GM23338 (cell line): ENCODE data around the gene KCNK4. TPM values are rescaled to one million over a fixed set of nuclear protein-coding genes. Genes with fewer than 3 reads are reported as not detected.

ENCODE experiments used
- ATAC-seq: fragments of 200-7000 bp; cut with Tn5 transposase; 3 replicates; pipeline ENCODE4 v1.9.1; 2020
- DNase-seq: peaks from one replicate; pipeline ENCODE4 v3.0.0-alpha.2; 2015; ENCODE audit warnings: low spot score
- H2AFZ ChIP-seq: fragments of 200-600 bp; sonication (generic); 2 replicates; pipeline ENCODE4 v1.8.0; 2016; ENCODE audit warnings: antibody characterized with exemption, mild to moderate bottlenecking, moderate library complexity
- H3F3A ChIP-seq: fragments of 200-600 bp; sonication (generic); replicated peaks from 2 replicates; pipeline ENCODE4 v1.8.0; 2017; ENCODE audit warnings: antibody characterized with exemption, mixed run types, low read depth
- H3K27ac ChIP-seq: fragments of 200-600 bp; sonication (generic); 2 replicates; pipeline ENCODE4 v1.6.1; 2016; ENCODE audit warnings: low read depth
- H3K27me3 ChIP-seq: fragments of 200-600 bp; sonication (generic); 2 replicates; pipeline ENCODE4 v1.8.0; 2016; ENCODE audit warnings: mild to moderate bottlenecking, mixed run types, moderate library complexity; ENCODE audit not compliant: insufficient read depth
- H3K36me3 ChIP-seq: fragments of 200-600 bp; sonication (generic); 2 replicates; pipeline ENCODE4 v1.8.0; 2016; ENCODE audit warnings: mild to moderate bottlenecking; ENCODE audit not compliant: insufficient read depth
- H3K4me1 ChIP-seq: fragments of 200-600 bp; sonication (generic); 2 replicates; pipeline ENCODE4 v1.8.0; 2016; ENCODE audit warnings: mild to moderate bottlenecking, moderate library complexity; ENCODE audit not compliant: insufficient read depth
- H3K4me2 ChIP-seq: fragments of 200-600 bp; sonication (generic); 2 replicates; pipeline ENCODE4 v1.7.1; 2017; ENCODE audit warnings: mixed run types
- H3K4me3 ChIP-seq: fragments of 200-600 bp; sonication (generic); 2 replicates; pipeline ENCODE4 v1.6.1; 2016; ENCODE audit warnings: mixed run types
- H3K79me2 ChIP-seq: fragments of 200-600 bp; sonication (generic); replicated peaks from 2 replicates; pipeline ENCODE4 v1.8.0; 2017; ENCODE audit warnings: mild to moderate bottlenecking; ENCODE audit not compliant: insufficient read depth
- H3K9me2 ChIP-seq: fragments of 200-600 bp; sonication (generic); 2 replicates; pipeline ENCODE4 v1.8.0; 2017; ENCODE audit not compliant: insufficient read depth
- H4K20me1 ChIP-seq: fragments of 200-600 bp; sonication (generic); replicated peaks from 2 replicates; pipeline ENCODE4 v1.8.0; 2017; ENCODE audit warnings: mild to moderate bottlenecking; ENCODE audit not compliant: insufficient read depth
- H3K27ac Mint-ChIP-seq: 2 replicates; pipeline ENCODE4 v1.8.0; 2020; ENCODE audit warnings: inconsistent platforms, mild to moderate bottlenecking, moderate library complexity, mixed read lengths
- H3K27me3 Mint-ChIP-seq: 3 replicates; pipeline ENCODE4 v1.8.0; 2022; ENCODE audit warnings: low read depth, mild to moderate bottlenecking, moderate library complexity, mixed read lengths, inconsistent platforms; ENCODE audit not compliant: insufficient read depth, poor library complexity
- H3K36me3 Mint-ChIP-seq: 3 replicates; pipeline ENCODE4 v1.8.0; 2021; ENCODE audit warnings: low read depth, mild to moderate bottlenecking, inconsistent platforms, moderate library complexity, mixed read lengths
- H3K4me1 Mint-ChIP-seq: 3 replicates; pipeline ENCODE4 v1.8.0; 2020; ENCODE audit warnings: mild to moderate bottlenecking, inconsistent platforms, mixed read lengths
- H3K4me3 Mint-ChIP-seq: 3 replicates; pipeline ENCODE4 v1.8.0; 2021; ENCODE audit warnings: moderate library complexity, mild to moderate bottlenecking, inconsistent platforms, mixed read lengths
- H3K9me3 Mint-ChIP-seq: 3 replicates; pipeline ENCODE4 v1.8.0; 2020; ENCODE audit warnings: moderate library complexity, mild to moderate bottlenecking, inconsistent platforms, mixed read lengths
- CREB1 ChIP-seq: fragments of 250-450 bp; sonication (Bioruptor Pico); IDR thresholded peaks from 2 replicates; pipeline ENCODE4 v1.5.0; 2020; ENCODE audit warnings: low read depth, mild to moderate bottlenecking, moderate library complexity
- CTCF ChIP-seq, 2 experiments: fragments of 200-600 bp in 1 of 2; sonication (generic) in 1 of 2; conservative IDR thresholded peaks; 2 replicates each; pipeline versions ENCODE4 v1.5.1 to v1.6.1; 2016 to 2017; ENCODE audit warnings: antibody characterized with exemption in 2 of 2, low read depth in 2 of 2, mild to moderate bottlenecking in 2 of 2, moderate library complexity in 1 of 2
- JUNB ChIP-seq: IDR thresholded peaks from one replicate; pipeline ENCODE4 v1.6.1; 2016; ENCODE audit warnings: antibody characterized with exemption; ENCODE audit not compliant: unreplicated experiment
- NANOG ChIP-seq: IDR thresholded peaks from 2 replicates; pipeline ENCODE4 v1.6.1; 2016; ENCODE audit warnings: antibody characterized with exemption, borderline replicate concordance
- POLR2AphosphoS5 ChIP-seq: IDR thresholded peaks from 2 replicates; pipeline ENCODE4 v1.6.1; 2016; ENCODE audit warnings: antibody characterized with exemption, low read depth
- REST ChIP-seq: IDR thresholded peaks from one replicate; pipeline ENCODE4 v1.6.1; 2018; ENCODE audit warnings: antibody characterized with exemption; ENCODE audit not compliant: unreplicated experiment
- STAT1 ChIP-seq: IDR thresholded peaks from one replicate; pipeline ENCODE4 v1.6.1; 2016; ENCODE audit warnings: antibody characterized with exemption; ENCODE audit not compliant: unreplicated experiment
- ZNF462 ChIP-seq: fragments of 250-450 bp; sonication (Bioruptor Pico); IDR thresholded peaks from 2 replicates; pipeline ENCODE4 v1.5.0; 2020; ENCODE audit warnings: mild to moderate bottlenecking, moderate library complexity
- polyA plus RNA-seq: library from polyadenylated mRNA; unstranded; fragments of >200 nt; fragmentation: Nextera tagmentation; extraction: Ambion mirVana; gene quantifications from 2 replicates; pipeline ENCODE4 v1.2.1, GENCODE V29; 2016
- total RNA-seq: library from RNA; depleted of rRNA; stranded (reverse); fragments of >200 nt; shearing (Covaris generic); gene quantifications from 2 replicates; pipeline ENCODE4 v1.2.3, GENCODE V29; 2014

KCNK4 gene
- total and polyA plus RNA-seq, 2 experiments from 2014 or later: 1.0 TPM; not detected in 1

GRCh38 chr11:64284048-64284961 lies 6.8 kb upstream of the KCNK4 start, which contains the start of gene BAD:
Gene BAD (minus strand): TSS chr11:64284665. CDS start chr11:64284368, 297 bp downstream.
- Histone ChIP-seq H3K79me2 (no peaks in the 10 kb centered on the region), H3K4me3 (peak within 1 kb of the TSS; percentile 95), H3F3A (peaks cover 6% of the 10 kb centered on the region; the same call in 1 of the 2 replicates), H3K36me3 (no peaks in the 10 kb centered on the region), H3K27me3 (peaks cover 15% of the 10 kb centered on the region), H3K4me1 (peaks cover 8% of the 10 kb centered on the region), H3K4me2 (peak within 1 kb of the TSS; percentile 99), H3K27ac (peak within 1 kb of the TSS; percentile 84; the same call in 1 of the 2 replicates), H3K9me2 (no peaks in the 10 kb centered on the region), H2AFZ (peak within 1 kb of the TSS; percentile 98), H4K20me1 (no peaks in the 10 kb centered on the region; the same call in 1 of the 2 replicates)
- H3K27me3 Mint-ChIP-seq: peaks cover 21% of the 10 kb centered on the region
- DNase-seq (peak; percentile 98), ATAC-seq (peak; percentile 92)
- peak within 1 kb of the TSS; percentile 81 for H3K4me3 Mint-ChIP-seq
- TF ChIP-seq POLR2AphosphoS5 (peak; percentile 65), STAT1 (no peak), CTCF (conservative IDR thresholded peaks at IDR 0.05; ENCODE audit: low read depth in 2 of 2) (no peak), CREB1 (CRISPR knock-in tag) (peak; percentile 93), REST (no peak), ZNF462 (CRISPR knock-in tag) (no peak), NANOG (no peak), JUNB (no peak)
- H3K9me3 Mint-ChIP-seq: no peaks in the 10 kb centered on the region
- H3K4me1 Mint-ChIP-seq: peaks cover 8% of the 10 kb centered on the region
- peaks cover 10% of the 10 kb centered on the region; the same call in 2 of the 3 replicates for H3K36me3 Mint-ChIP-seq
- no peak within 1 kb of the TSS; the same call in 1 of the 2 replicates for H3K27ac Mint-ChIP-seq
